ENCODE results near the gene UROD.
"Not testable (repeated sequence)": the region's sequence is repeated elsewhere in the genome, so short reads cannot be mapped to it uniquely, and the experiment has no call there.

Gene UROD

GRCh38 chr1:45011837-45012638 is at the start of gene UROD:
TSS of gene UROD (plus strand) at chr1:45012254. CDS start at chr1:45012266, 12 bp downstream.
- Histone ChIP-seq H3K9me3 (ENCODE audit: control insufficient read depth in 1 of 2, low read length in 2 of 2) (no peaks in the 10 kb centered on the region), H3K4me1 (ENCODE audit: control insufficient read depth in 1 of 2, insufficient read depth in 2 of 2, low read length in 2 of 2) (peaks cover 23 to 34% of the 10 kb centered on the region in 2 donors), H3K36me3 (ENCODE audit: control insufficient read depth in 1 of 2, insufficient read depth in 2 of 2, low read length in 2 of 2) (peaks cover 34 to 36% of the 10 kb centered on the region in 2 donors), H3K27me3 (ENCODE audit: control insufficient read depth in 1 of 2, insufficient read depth in 2 of 2, low read length in 2 of 2) (no peaks in the 10 kb centered on the region), H3K4me3 (ENCODE audit: low read depth in 1 of 2, low read length in 2 of 2) (peak within 1 kb of the TSS; percentile 90 to 92), H3K9ac (ENCODE audit: low read depth in 1 of 2, low read length in 2 of 2) (peak within 1 kb of the TSS; percentile 80), H3K27ac (ENCODE audit: low read depth, low read length) (peak within 1 kb of the TSS; percentile 82)

GRCh38 chr1:44962729-44963128 is 49.3 kb upstream of the UROD start:
- H3K4me3 ChIP-seq (ENCODE audit: low read depth in 1 of 2, low read length in 2 of 2), result no peak overlapping the region
- no peak overlapping the region for H3K27ac ChIP-seq (ENCODE audit: low read depth, low read length)
- no peaks in the 10 kb centered on the region for H3K27me3 ChIP-seq (ENCODE audit: control insufficient read depth in 1 of 2, insufficient read depth in 2 of 2, low read length in 2 of 2)
- H3K4me1 ChIP-seq (ENCODE audit: control insufficient read depth in 1 of 2, insufficient read depth in 2 of 2, low read length in 2 of 2), result no peaks in the 10 kb centered on the region
- H3K9me3 ChIP-seq (ENCODE audit: control insufficient read depth in 1 of 2, low read length in 2 of 2), result no peaks in the 10 kb centered on the region
- peaks cover 4 to 9% of the 10 kb centered on the region in 2 donors for H3K36me3 ChIP-seq (ENCODE audit: control insufficient read depth in 1 of 2, insufficient read depth in 2 of 2, low read length in 2 of 2)
- no peak overlapping the region for H3K9ac ChIP-seq (ENCODE audit: low read depth in 1 of 2, low read length in 2 of 2)

GRCh38 chr1:44964396-44964795 is 47.7 kb upstream of the UROD start:
- Histone ChIP-seq H3K27ac (ENCODE audit: low read depth, low read length) (no peak overlapping the region), H3K4me3 (ENCODE audit: low read depth in 1 of 2, low read length in 2 of 2) (no peak overlapping the region), H3K4me1 (ENCODE audit: control insufficient read depth in 1 of 2, insufficient read depth in 2 of 2, low read length in 2 of 2) (no peaks in the 10 kb centered on the region), H3K9ac (ENCODE audit: low read depth in 1 of 2, low read length in 2 of 2) (no peak overlapping the region), H3K27me3 (ENCODE audit: control insufficient read depth in 1 of 2, insufficient read depth in 2 of 2, low read length in 2 of 2) (no peaks in the 10 kb centered on the region), H3K36me3 (ENCODE audit: control insufficient read depth in 1 of 2, insufficient read depth in 2 of 2, low read length in 2 of 2) (peaks cover 0 to 4% of the 10 kb centered on the region in 2 donors), H3K9me3 (ENCODE audit: control insufficient read depth in 1 of 2, low read length in 2 of 2) (no peaks in the 10 kb centered on the region)

- no peak overlapping the region for H3K9ac ChIP-seq (ENCODE audit: low read depth in 1 of 2, low read length in 2 of 2)
- no peak overlapping the region for H3K27ac ChIP-seq (ENCODE audit: low read depth, low read length)
- no peaks in the 10 kb centered on the region for H3K27me3 ChIP-seq (ENCODE audit: control insufficient read depth in 1 of 2, insufficient read depth in 2 of 2, low read length in 2 of 2)
- no peaks in the 10 kb centered on the region for H3K4me1 ChIP-seq (ENCODE audit: control insufficient read depth in 1 of 2, insufficient read depth in 2 of 2, low read length in 2 of 2)
- no peaks in the 10 kb centered on the region for H3K9me3 ChIP-seq (ENCODE audit: control insufficient read depth in 1 of 2, low read length in 2 of 2)
- no peak overlapping the region for H3K4me3 ChIP-seq (ENCODE audit: low read depth in 1 of 2, low read length in 2 of 2)
- peaks cover 0 to 11% of the 10 kb centered on the region in 2 donors for H3K36me3 ChIP-seq (ENCODE audit: control insufficient read depth in 1 of 2, insufficient read depth in 2 of 2, low read length in 2 of 2)
These were observed 41.7 kb upstream of the UROD start for GRCh38 chr1:44970317-44970716.

GRCh38 chr1:44973645-44974044 is 38.4 kb upstream of the UROD start:
- no peaks in the 10 kb centered on the region for H3K27me3 ChIP-seq (ENCODE audit: control insufficient read depth in 1 of 2, insufficient read depth in 2 of 2, low read length in 2 of 2)
- no peak overlapping the region for H3K4me3 ChIP-seq (ENCODE audit: low read depth in 1 of 2, low read length in 2 of 2)
- H3K36me3 ChIP-seq (ENCODE audit: control insufficient read depth in 1 of 2, insufficient read depth in 2 of 2, low read length in 2 of 2), result peaks cover 0 to 43% of the 10 kb centered on the region in 2 donors
- no peaks in the 10 kb centered on the region for H3K4me1 ChIP-seq (ENCODE audit: control insufficient read depth in 1 of 2, insufficient read depth in 2 of 2, low read length in 2 of 2)
- no peak overlapping the region for H3K27ac ChIP-seq (ENCODE audit: low read depth, low read length)
- no peaks in the 10 kb centered on the region for H3K9me3 ChIP-seq (ENCODE audit: control insufficient read depth in 1 of 2, low read length in 2 of 2)
- H3K9ac ChIP-seq (ENCODE audit: low read depth in 1 of 2, low read length in 2 of 2), result no peak overlapping the region

GRCh38 chr1:44976252-44976651 is 35.8 kb upstream of the UROD start:
- peaks cover 6 to 59% of the 10 kb centered on the region in 2 donors for H3K36me3 ChIP-seq (ENCODE audit: control insufficient read depth in 1 of 2, insufficient read depth in 2 of 2, low read length in 2 of 2)
- H3K9me3 ChIP-seq (ENCODE audit: control insufficient read depth in 1 of 2, low read length in 2 of 2), result no peaks in the 10 kb centered on the region
- H3K9ac ChIP-seq (ENCODE audit: low read depth in 1 of 2, low read length in 2 of 2), result no peak overlapping the region
- no peaks in the 10 kb centered on the region for H3K27me3 ChIP-seq (ENCODE audit: control insufficient read depth in 1 of 2, insufficient read depth in 2 of 2, low read length in 2 of 2)
- H3K4me3 ChIP-seq (ENCODE audit: low read depth in 1 of 2, low read length in 2 of 2), result no peak overlapping the region
- no peak overlapping the region for H3K27ac ChIP-seq (ENCODE audit: low read depth, low read length)
- H3K4me1 ChIP-seq (ENCODE audit: control insufficient read depth in 1 of 2, insufficient read depth in 2 of 2, low read length in 2 of 2), result no peaks in the 10 kb centered on the region

- not testable (repeated sequence) for H3K27ac ChIP-seq (ENCODE audit: low read depth, low read length); H3K4me1 ChIP-seq (ENCODE audit: control insufficient read depth in 1 of 2, insufficient read depth in 2 of 2, low read length in 2 of 2); H3K4me3 ChIP-seq (ENCODE audit: low read depth in 1 of 2, low read length in 2 of 2); H3K9ac ChIP-seq (ENCODE audit: low read depth in 1 of 2, low read length in 2 of 2); H3K27me3 ChIP-seq (ENCODE audit: control insufficient read depth in 1 of 2, insufficient read depth in 2 of 2, low read length in 2 of 2); H3K9me3 ChIP-seq (ENCODE audit: control insufficient read depth in 1 of 2, low read length in 2 of 2)
- peaks cover 7 to 59% of the 10 kb centered on the region in 2 donors for H3K36me3 ChIP-seq (ENCODE audit: control insufficient read depth in 1 of 2, insufficient read depth in 2 of 2, low read length in 2 of 2)
These were observed 34.7 kb upstream of the UROD start for GRCh38 chr1:44977372-44977771.

- Histone ChIP-seq H3K27ac (ENCODE audit: low read depth, low read length) (peak overlapping the region; percentile 39), H3K9ac (ENCODE audit: low read depth in 1 of 2, low read length in 2 of 2) (peak overlapping the region; percentile 70 to 71), H3K27me3 (ENCODE audit: control insufficient read depth in 1 of 2, insufficient read depth in 2 of 2, low read length in 2 of 2) (no peaks in the 10 kb centered on the region), H3K4me1 (ENCODE audit: control insufficient read depth in 1 of 2, insufficient read depth in 2 of 2, low read length in 2 of 2) (peaks cover 8 to 14% of the 10 kb centered on the region in 2 donors), H3K4me3 (ENCODE audit: low read depth in 1 of 2, low read length in 2 of 2) (peak overlapping the region; percentile 81 to 91), H3K36me3 (ENCODE audit: control insufficient read depth in 1 of 2, insufficient read depth in 2 of 2, low read length in 2 of 2) (peaks cover 1 to 5% of the 10 kb centered on the region in 2 donors), H3K9me3 (ENCODE audit: control insufficient read depth in 1 of 2, low read length in 2 of 2) (no peaks in the 10 kb centered on the region)
These were observed 26.2 kb upstream of the UROD start for GRCh38 chr1:44985747-44986359.

- H3K4me1 ChIP-seq (ENCODE audit: control insufficient read depth in 1 of 2, insufficient read depth in 2 of 2, low read length in 2 of 2), result peaks cover 8 to 14% of the 10 kb centered on the region in 2 donors
- no peaks in the 10 kb centered on the region for H3K36me3 ChIP-seq (ENCODE audit: control insufficient read depth in 1 of 2, insufficient read depth in 2 of 2, low read length in 2 of 2)
- H3K4me3 ChIP-seq (ENCODE audit: low read depth in 1 of 2, low read length in 2 of 2), result no peak overlapping the region
- H3K9ac ChIP-seq (ENCODE audit: low read depth in 1 of 2, low read length in 2 of 2), result no peak overlapping the region
- no peaks in the 10 kb centered on the region for H3K9me3 ChIP-seq (ENCODE audit: control insufficient read depth in 1 of 2, low read length in 2 of 2)
- H3K27me3 ChIP-seq (ENCODE audit: control insufficient read depth in 1 of 2, insufficient read depth in 2 of 2, low read length in 2 of 2), result no peaks in the 10 kb centered on the region
- H3K27ac ChIP-seq (ENCODE audit: low read depth, low read length), result no peak overlapping the region
These were observed 23.4 kb upstream of the UROD start for GRCh38 chr1:44988531-44989156.

- no peak overlapping the region for H3K4me3 ChIP-seq (ENCODE audit: low read depth in 1 of 2, low read length in 2 of 2)
- no peak overlapping the region for H3K27ac ChIP-seq (ENCODE audit: low read depth, low read length)
- no peaks in the 10 kb centered on the region for H3K27me3 ChIP-seq (ENCODE audit: control insufficient read depth in 1 of 2, insufficient read depth in 2 of 2, low read length in 2 of 2)
- no peak overlapping the region for H3K9ac ChIP-seq (ENCODE audit: low read depth in 1 of 2, low read length in 2 of 2)
- H3K36me3 ChIP-seq (ENCODE audit: control insufficient read depth in 1 of 2, insufficient read depth in 2 of 2, low read length in 2 of 2), result no peaks in the 10 kb centered on the region
- no peaks in the 10 kb centered on the region for H3K4me1 ChIP-seq (ENCODE audit: control insufficient read depth in 1 of 2, insufficient read depth in 2 of 2, low read length in 2 of 2)
- no peaks in the 10 kb centered on the region for H3K9me3 ChIP-seq (ENCODE audit: control insufficient read depth in 1 of 2, low read length in 2 of 2)
These were observed 17.6 kb upstream of the UROD start for GRCh38 chr1:44994309-44994898.

All from duodenal mucosa (tissue), 2 donors.